Endothelial cell of umbilical vein (primary cell): ENCODE measurements around the gene ANO9. TPM values are rescaled to one million over a fixed set of nuclear protein-coding genes. Genes with fewer than 3 reads are reported as not detected.

Experiments used
- BruUV-seq: library from RNA; stranded (reverse); fragments of 400-500 nt; replicated peaks from 2 replicates; lab custom pipeline; 2021; lab: Mats Ljungman, UMichigan
- CTCF ChIA-PET: fragments of 300-600, 350-600 bp; sonication (Branson Sonifier 250); formaldehyde crosslinking; loops from one replicate; lab custom pipeline; 2021; ENCODE audit warnings: antibody characterized with exemption, inconsistent platforms; lab: Charles Lee
- POLR2A ChIA-PET: fragments of 300-600, 350-600 bp; sonication (Branson Sonifier 250); formaldehyde crosslinking; loops from one replicate; lab custom pipeline; 2021; ENCODE audit warnings: antibody characterized with exemption, inconsistent platforms; lab: Charles Lee
- DNase-seq: peaks from one replicate; pipeline ENCODE4 v3.0.0-alpha.2; 2011; ENCODE audit warnings: low read depth, low spot score
- FAIRE-seq: peaks from 2 replicates; lab custom pipeline; 2011; peaks lifted over from hg19 to GRCh38; lab: Jason Lieb, UNC
- H2AFZ ChIP-seq: 2 replicates; pipeline ENCODE4 v1.6.0; 2012; ENCODE audit warnings: low read depth, low read length, control low read depth, inconsistent platforms
- H3K27ac ChIP-seq: 2 replicates; pipeline ENCODE4 v1.5.1; 2011; ENCODE audit warnings: low read depth, mild to moderate bottlenecking, control low read depth, low read length, moderate library complexity; ENCODE audit not compliant: insufficient read depth
- H3K27me3 ChIP-seq, 2 experiments: 2 replicates each; pipeline versions ENCODE4 v1.6.0 to v1.6.1; 2011; ENCODE audit warnings: low read length in 2 of 2, mixed read lengths in 1 of 2; ENCODE audit not compliant: control insufficient read depth in 2 of 2, insufficient read depth in 2 of 2
- H3K36me3 ChIP-seq, 2 experiments: 2 replicates in 1 of 2; 3 replicates in 1 of 2; pipeline ENCODE4 v1.5.1; 2011; ENCODE audit warnings: low read length in 2 of 2, mild to moderate bottlenecking in 1 of 2, moderate library complexity in 1 of 2; ENCODE audit not compliant: control insufficient read depth in 2 of 2, insufficient read depth in 2 of 2; ENCODE audit errors: extremely low read depth in 1 of 2
- H3K4me1 ChIP-seq: 3 replicates; pipeline ENCODE4 v1.5.1; 2011; ENCODE audit warnings: mild to moderate bottlenecking, low read length; ENCODE audit not compliant: control insufficient read depth, insufficient read depth; ENCODE audit errors: extremely low read depth
- H3K4me2 ChIP-seq: 2 replicates; pipeline ENCODE4 v1.6.1; 2011; ENCODE audit warnings: low read length, control low read depth, mixed read lengths; ENCODE audit not compliant: insufficient read depth
- H3K4me3 ChIP-seq, 3 experiments: fragments of 200-600 bp in 1 of 3; sonication (generic), shearing (Covaris generic) in 1 of 3; replicated peaks in 1 of 3; 2 replicates each; pipeline ENCODE4 v1.5.1; 2011 to 2016; ENCODE audit warnings: control low read depth in 3 of 3, low read length in 3 of 3, mild to moderate bottlenecking in 2 of 3, inconsistent platforms in 1 of 3, low read depth in 1 of 3, moderate library complexity in 1 of 3; ENCODE audit not compliant: insufficient read depth in 1 of 3
- H3K79me2 ChIP-seq: 2 replicates; pipeline ENCODE4 v1.6.0; 2012; ENCODE audit warnings: low read length, inconsistent platforms; ENCODE audit not compliant: control insufficient read depth, insufficient read depth
- H3K9ac ChIP-seq: replicated peaks from 2 replicates; pipeline ENCODE3; 2011; ENCODE audit warnings: low read length, control low read depth; ENCODE audit not compliant: insufficient read depth; ENCODE audit errors: extremely low read depth
- H3K9me1 ChIP-seq: replicated peaks from 3 replicates; pipeline ENCODE4 v1.6.0; 2011; ENCODE audit warnings: mild to moderate bottlenecking, low read length; ENCODE audit not compliant: control insufficient read depth, insufficient read depth; ENCODE audit errors: extremely low read depth
- H3K9me3 ChIP-seq: replicated peaks from 2 replicates; pipeline ENCODE4 v1.5.1; 2012; ENCODE audit warnings: low read length, inconsistent platforms; ENCODE audit not compliant: control insufficient read depth, insufficient read depth
- H4K20me1 ChIP-seq: replicated peaks from 2 replicates; pipeline ENCODE3; 2011; ENCODE audit warnings: mild to moderate bottlenecking, low read length; ENCODE audit not compliant: control insufficient read depth, insufficient read depth; ENCODE audit errors: extremely low read depth
- CTCF ChIP-seq, 2 donors: IDR thresholded peaks; 1 replicate in 1 of 2; 2 replicates in 1 of 2; pipeline ENCODE4 v1.5.1; 2011; ENCODE audit warnings: low read length in 2 of 2, mild to moderate bottlenecking in 2 of 2, moderate library complexity in 2 of 2, control low read depth in 1 of 2, inconsistent platforms in 1 of 2, low read depth in 1 of 2; ENCODE audit not compliant: insufficient read depth in 1 of 2; ENCODE audit errors: extremely low read depth in 1 of 2
- EZH2 ChIP-seq: IDR thresholded peaks from 2 replicates; pipeline ENCODE4 v1.6.1; 2012; ENCODE audit warnings: borderline replicate concordance, low read depth, mild to moderate bottlenecking, moderate library complexity, low read length, inconsistent platforms; ENCODE audit not compliant: severe bottlenecking
- FOS ChIP-seq: IDR thresholded peaks from 2 replicates; pipeline ENCODE4 v1.6.1; 2011; ENCODE audit warnings: mild to moderate bottlenecking, low read length, moderate library complexity, borderline replicate concordance; ENCODE audit not compliant: insufficient read depth
- GATA2 ChIP-seq: IDR thresholded peaks from 2 replicates; pipeline ENCODE4 v1.7.0; 2011; ENCODE audit warnings: low read depth, mild to moderate bottlenecking, moderate library complexity, mixed read lengths, low read length; ENCODE audit not compliant: insufficient read length, insufficient read depth
- JUN ChIP-seq: IDR thresholded peaks from 2 replicates; pipeline ENCODE4 v1.6.1; 2011; ENCODE audit warnings: borderline replicate concordance, low read depth; ENCODE audit not compliant: insufficient read length, insufficient read depth
- MAX ChIP-seq: IDR thresholded peaks from 2 replicates; pipeline ENCODE4 v1.6.1; 2011; ENCODE audit not compliant: insufficient read depth, insufficient read length
- MYC ChIP-seq: IDR thresholded peaks from one replicate; pipeline ENCODE4 v1.6.1; 2011; ENCODE audit warnings: mild to moderate bottlenecking, low read depth, low read length
- POLR2A ChIP-seq: IDR thresholded peaks from 2 replicates; pipeline ENCODE4 v1.6.1; 2012; ENCODE audit warnings: low read depth, mild to moderate bottlenecking, control low read depth, low read length
- POLR2AphosphoS5 ChIP-seq: IDR thresholded peaks from 2 replicates; pipeline ENCODE4 v1.6.1; 2012; ENCODE audit warnings: low read depth, mild to moderate bottlenecking, control low read depth, low read length, moderate library complexity; ENCODE audit not compliant: insufficient read depth
- dilution Hi-C: fragments of 300-500 bp; cut with MboI; formaldehyde crosslinking; loops from one replicate; pipeline ENCODE4 v1.15.0; 2019; ENCODE audit warnings: low sequenced_read_pairs; ENCODE audit not compliant: extremely low pct_ligation_motif_present
- intact Hi-C: fragments of 100-400 bp; cut with micrococcal nuclease; formaldehyde crosslinking; loops from one replicate; pipeline ENCODE4 v1.10.0; 2022
- polyA plus RNA-seq, 4 experiments: library from polyadenylated mRNA; depleted of rRNA in 3 of 4; stranded (reverse) in 3 of 4; unstranded in 1 of 4; fragments of >200 nt; gene quantifications; 2 replicates each; pipeline versions ENCODE4 v1.2.1 to v1.2.3, GENCODE V29; 2011 to 2012; ENCODE audit warnings: missing spikeins in 1 of 4
- total RNA-seq: library from RNA; stranded (reverse); gene quantifications from 2 replicates; pipeline ENCODE4 v1.2.3, GENCODE V29; 2021

The ANO9 gene
- total and polyA plus RNA-seq, 2 donors (not counting 3 experiments of a cell fraction or from before 2014, with no cell fraction given) = 0.23 TPM; not detected in 1

- DNase-seq (no peak), FAIRE-seq (no peak)
- POLR2A ChIA-PET = no interaction called here
- H4K20me1 ChIP-seq = no peaks in the 10 kb centered on the region
- no peak overlapping the region for H3K9ac ChIP-seq
- TF ChIP-seq GATA2 = no peak
- no peak for TF ChIP-seq JUN
- TF ChIP-seq CTCF (IDR thresholded peaks at IDR 0.05; ENCODE audit: extremely low read depth in 1 of 2, insufficient read depth in 1 of 2, low read depth in 1 of 2, low read length in 2 of 2) = no peak
- no peak for TF ChIP-seq FOS
- TF ChIP-seq MAX = no peak
- dilution Hi-C loops = no loop called here
- BruUV-seq = no TSS peak
- no peaks in the 10 kb centered on the region for H3K36me3 ChIP-seq
- no peak overlapping the region for H2AFZ ChIP-seq
- no peaks in the 10 kb centered on the region for H3K9me3 ChIP-seq
- no peaks in the 10 kb centered on the region for H3K79me2 ChIP-seq
- H3K9me1 ChIP-seq = no peaks in the 10 kb centered on the region
- H3K27ac ChIP-seq = no peak overlapping the region
- no peak overlapping the region for H3K4me2 ChIP-seq
- CTCF ChIA-PET = no interaction called here
- no peaks in the 10 kb centered on the region for H3K4me1 ChIP-seq
- intact Hi-C loops = no loop called here
- peaks cover 0 to 4% of the 10 kb centered on the region in 2 experiments for H3K27me3 ChIP-seq
- no peak overlapping the region for H3K4me3 ChIP-seq
Observed at GRCh38 chr11:384511-384910, 57.3 kb downstream of the ANO9 start.

DNA sequence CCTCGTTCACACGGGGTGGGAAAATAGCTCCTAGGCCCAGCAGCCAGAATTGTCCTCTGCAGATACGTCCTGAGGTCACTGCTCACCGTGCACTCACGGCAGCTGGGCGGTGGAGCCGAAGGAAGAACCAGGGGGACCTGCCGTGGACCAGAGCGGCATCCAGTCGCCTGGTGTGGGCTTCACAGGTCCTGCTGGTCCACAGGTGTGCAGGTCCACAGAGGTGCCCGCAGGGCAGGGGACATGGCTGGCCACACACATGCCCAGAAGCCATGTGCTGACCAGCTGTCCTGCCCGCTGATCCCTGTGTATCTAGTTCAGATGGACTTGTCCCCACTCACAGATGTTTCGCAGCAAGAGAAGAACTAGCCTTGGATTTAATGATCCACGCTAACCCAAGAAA, 58.4 kb downstream of the ANO9 start:
- no peak overlapping the region for H3K27ac ChIP-seq
- ChIA-PET POLR2A (no interaction called here), CTCF (no interaction called here)
- TF ChIP-seq EZH2 (no peak), JUN (no peak), POLR2A (no peak), MYC (no peak), MAX (no peak), GATA2 (no peak), FOS (no peak), POLR2AphosphoS5 (no peak), CTCF (IDR thresholded peaks at IDR 0.05; ENCODE audit: extremely low read depth in 1 of 2, insufficient read depth in 1 of 2, low read depth in 1 of 2, low read length in 2 of 2) (no peak)
- FAIRE-seq (no peak), DNase-seq (no peak)
- no peak overlapping the region for H3K9ac ChIP-seq
- no TSS peak for BruUV-seq
- H3K36me3 ChIP-seq = no peaks in the 10 kb centered on the region
- no peaks in the 10 kb centered on the region for H4K20me1 ChIP-seq
- H3K9me1 ChIP-seq = no peaks in the 10 kb centered on the region
- dilution Hi-C loops (no loop called here), intact Hi-C loops (no loop called here)
- no peak overlapping the region for H2AFZ ChIP-seq
- H3K27me3 ChIP-seq = peaks cover 0 to 4% of the 10 kb centered on the region in 2 experiments
- H3K9me3 ChIP-seq = no peaks in the 10 kb centered on the region
- no peak overlapping the region for H3K4me3 ChIP-seq
- H3K4me1 ChIP-seq = no peaks in the 10 kb centered on the region
- no peak overlapping the region for H3K4me2 ChIP-seq
- no peaks in the 10 kb centered on the region for H3K79me2 ChIP-seq
